Spleen (tissue), 7 donors: Measurements from ENCODE around the gene HFM1.

Source experiments
- POLR2A ChIP-seq, 3 donors: fragments of 450-650 bp; IDR thresholded peaks; one replicate each; pipeline ENCODE4 v1.5.1; 2017; ENCODE audit warnings: antibody characterized with exemption in 3 of 3, mild to moderate bottlenecking in 1 of 3
- TF ChIP-seq, protein P1 (sequence below), 11 experiments: fragments of 200-600 bp in 7 of 11; fragments of 450-650 bp in 4 of 11; sonication (generic) in 4 of 11; IDR thresholded peaks in 8 of 11; conservative IDR thresholded peaks in 3 of 11; 1 replicate in 7 of 11; 2 replicates in 4 of 11; pipeline versions ENCODE4 v1.4.0 to v1.8.0; 2016 to 2021; ENCODE audit warnings: antibody characterized with exemption in 11 of 11, inconsistent platforms in 4 of 11, mild to moderate bottlenecking in 1 of 11
- donor health status: DM: no; HTN: no; CAD: no; lungs with moderate emphysema.
- donor health status: DM: no; HTN: no; CAD: no.
- donor health status: DM: no; HTN: no; CAD: no.

GRCh38 chr1:91283421-91283726 lies 121.3 kb downstream of the HFM1 start:
- TF ChIP-seq, protein P1, sequence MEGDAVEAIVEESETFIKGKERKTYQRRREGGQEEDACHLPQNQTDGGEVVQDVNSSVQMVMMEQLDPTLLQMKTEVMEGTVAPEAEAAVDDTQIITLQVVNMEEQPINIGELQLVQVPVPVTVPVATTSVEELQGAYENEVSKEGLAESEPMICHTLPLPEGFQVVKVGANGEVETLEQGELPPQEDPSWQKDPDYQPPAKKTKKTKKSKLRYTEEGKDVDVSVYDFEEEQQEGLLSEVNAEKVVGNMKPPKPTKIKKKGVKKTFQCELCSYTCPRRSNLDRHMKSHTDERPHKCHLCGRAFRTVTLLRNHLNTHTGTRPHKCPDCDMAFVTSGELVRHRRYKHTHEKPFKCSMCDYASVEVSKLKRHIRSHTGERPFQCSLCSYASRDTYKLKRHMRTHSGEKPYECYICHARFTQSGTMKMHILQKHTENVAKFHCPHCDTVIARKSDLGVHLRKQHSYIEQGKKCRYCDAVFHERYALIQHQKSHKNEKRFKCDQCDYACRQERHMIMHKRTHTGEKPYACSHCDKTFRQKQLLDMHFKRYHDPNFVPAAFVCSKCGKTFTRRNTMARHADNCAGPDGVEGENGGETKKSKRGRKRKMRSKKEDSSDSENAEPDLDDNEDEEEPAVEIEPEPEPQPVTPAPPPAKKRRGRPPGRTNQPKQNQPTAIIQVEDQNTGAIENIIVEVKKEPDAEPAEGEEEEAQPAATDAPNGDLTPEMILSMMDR (IDR thresholded peaks at IDR 0.05 in 8 of 11, conservative IDR thresholded peaks at IDR 0.05 in 3 of 11) = no peak
- no peak for TF ChIP-seq POLR2A (IDR thresholded peaks at IDR 0.05)
